HEK293 (cell line): Measurements from ENCODE around the gene PCSK9.

Experiments
- CTCF ChIA-PET: fragments of 350-600 bp; formaldehyde crosslinking; extraction: SDS; loops from one replicate; lab custom pipeline; 2021; ENCODE audit warnings: antibody characterized with exemption; lab: Yijun Ruan, JAX
- POLR2A ChIA-PET: fragments of 300-600 bp; formaldehyde crosslinking; extraction: SDS; loops from one replicate; lab custom pipeline; 2020; ENCODE audit warnings: antibody characterized with exemption, inconsistent platforms; lab: Yijun Ruan, JAX
- H3K27ac ChIP-seq: fragments of 200-500 bp; sonication (Bioruptor generic); 2 replicates; pipeline ENCODE4 v1.5.1; 2014; ENCODE audit warnings: low read depth, low read length, control low read depth, inconsistent platforms; ENCODE audit errors: extremely low read depth
- H3K36me3 ChIP-seq, 2 experiments: fragments of 200-500 bp in 1 of 2; sonication (Bioruptor generic) in 1 of 2; 1 replicate in 1 of 2; 2 replicates in 1 of 2; pipeline ENCODE4 v1.5.1; 2014 to 2017; ENCODE audit warnings: inconsistent platforms in 2 of 2, low read length in 2 of 2; ENCODE audit not compliant: control insufficient read depth in 2 of 2, insufficient read depth in 1 of 2
- H3K4me1 ChIP-seq: fragments of 200-500 bp; sonication (Bioruptor generic); 2 replicates; pipeline ENCODE4 v1.5.1; 2014; ENCODE audit warnings: mild to moderate bottlenecking, low read length, inconsistent platforms; ENCODE audit not compliant: control insufficient read depth, insufficient read depth
- H3K4me3 ChIP-seq: 2 replicates; pipeline ENCODE4 v1.5.1; 2011; ENCODE audit warnings: low read depth, mild to moderate bottlenecking, control low read depth, low read length, moderate library complexity
- H3K9me3 ChIP-seq: fragments of 200-500 bp; sonication (Bioruptor generic); 2 replicates; pipeline ENCODE4 v1.5.1; 2014; ENCODE audit warnings: low read depth, low read length, inconsistent platforms; ENCODE audit not compliant: control insufficient read depth, insufficient read depth
- EGR2 ChIP-seq: fragments of 450-650 bp; formaldehyde crosslinking; IDR thresholded peaks from 2 replicates; pipeline ENCODE4 v1.5.1; 2016; ENCODE audit warnings: low read depth, missing biosample characterization, missing genetic modification characterization
- GLIS2 ChIP-seq: fragments of 450-650 bp; formaldehyde crosslinking; IDR thresholded peaks from 2 replicates; pipeline ENCODE4 v1.5.1; 2016; ENCODE audit warnings: missing biosample characterization, missing genetic modification characterization
- SP3 ChIP-seq: fragments of 450-650 bp; formaldehyde crosslinking; IDR thresholded peaks from 2 replicates; pipeline ENCODE4 v1.5.1; 2016; ENCODE audit warnings: missing biosample characterization, missing genetic modification characterization
- SP7 ChIP-seq: fragments of 450-650 bp; formaldehyde crosslinking; IDR thresholded peaks from 2 replicates; pipeline ENCODE4 v1.5.1; 2016; ENCODE audit warnings: missing biosample characterization, missing genetic modification characterization
- WT1 ChIP-seq: fragments of 450-650 bp; formaldehyde crosslinking; IDR thresholded peaks from 2 replicates; pipeline ENCODE4 v1.5.1; 2016; ENCODE audit warnings: missing biosample characterization, missing genetic modification characterization
- ZBTB26 ChIP-seq: fragments of 450-650 bp; formaldehyde crosslinking; optimal IDR thresholded peaks from 2 replicates; pipeline ENCODE3; 2016; ENCODE audit warnings: missing biosample characterization, mild to moderate bottlenecking, missing genetic modification characterization
- ZBTB48 ChIP-seq: fragments of 450-650 bp; formaldehyde crosslinking; IDR thresholded peaks from 2 replicates; pipeline ENCODE4 v1.5.1; 2016; ENCODE audit warnings: missing biosample characterization, missing genetic modification characterization
- ZFHX2 ChIP-seq: fragments of 450-650 bp; formaldehyde crosslinking; conservative IDR thresholded peaks from 2 replicates; pipeline ENCODE4 v1.5.1; 2016; ENCODE audit warnings: missing biosample characterization, missing genetic modification characterization
- ZNF112 ChIP-seq: fragments of 450-650 bp; formaldehyde crosslinking; IDR thresholded peaks from 2 replicates; pipeline ENCODE4 v1.5.0; 2017; ENCODE audit warnings: missing biosample characterization, missing genetic modification characterization
- ZNF121 ChIP-seq: fragments of 450-650 bp; formaldehyde crosslinking; IDR thresholded peaks from 2 replicates; pipeline ENCODE4 v1.5.1; 2016; ENCODE audit warnings: missing biosample characterization, missing genetic modification characterization
- ZNF138 ChIP-seq: fragments of 450-650 bp; formaldehyde crosslinking; IDR thresholded peaks from 2 replicates; pipeline ENCODE4 v1.5.1; 2016; ENCODE audit warnings: missing biosample characterization, missing genetic modification characterization, borderline replicate concordance
- ZNF169 ChIP-seq: fragments of 450-650 bp; formaldehyde crosslinking; IDR thresholded peaks from 2 replicates; pipeline ENCODE4 v1.5.1; 2016; ENCODE audit warnings: missing biosample characterization, missing genetic modification characterization
- ZNF366 ChIP-seq: fragments of 450-650 bp; formaldehyde crosslinking; conservative IDR thresholded peaks from 2 replicates; pipeline ENCODE4 v1.5.1; 2016; ENCODE audit warnings: missing biosample characterization, missing genetic modification characterization
- ZNF48 ChIP-seq: fragments of 450-650 bp; formaldehyde crosslinking; IDR thresholded peaks from 2 replicates; pipeline ENCODE4 v1.5.1; 2016; ENCODE audit warnings: missing biosample characterization, missing genetic modification characterization
- ZNF518A ChIP-seq: fragments of 450-650 bp; formaldehyde crosslinking; conservative IDR thresholded peaks from 2 replicates; pipeline ENCODE4 v1.5.1; 2016; ENCODE audit warnings: low read depth, missing biosample characterization, missing genetic modification characterization
- ZNF664 ChIP-seq: fragments of 450-650 bp; formaldehyde crosslinking; IDR thresholded peaks from 2 replicates; pipeline ENCODE4 v1.5.1; 2016; ENCODE audit warnings: missing biosample characterization, missing genetic modification characterization
- ZNF843 ChIP-seq: fragments of 450-650 bp; formaldehyde crosslinking; IDR thresholded peaks from 2 replicates; pipeline ENCODE4 v1.5.1; 2016; ENCODE audit warnings: missing biosample characterization, missing genetic modification characterization
- TF ChIP-seq, protein P1 (sequence below): fragments of 450-650 bp; formaldehyde crosslinking; IDR thresholded peaks from 2 replicates; pipeline ENCODE4 v1.5.1; 2016; ENCODE audit warnings: missing biosample characterization, missing genetic modification characterization, low read depth

PCSK9 gene

DNA sequence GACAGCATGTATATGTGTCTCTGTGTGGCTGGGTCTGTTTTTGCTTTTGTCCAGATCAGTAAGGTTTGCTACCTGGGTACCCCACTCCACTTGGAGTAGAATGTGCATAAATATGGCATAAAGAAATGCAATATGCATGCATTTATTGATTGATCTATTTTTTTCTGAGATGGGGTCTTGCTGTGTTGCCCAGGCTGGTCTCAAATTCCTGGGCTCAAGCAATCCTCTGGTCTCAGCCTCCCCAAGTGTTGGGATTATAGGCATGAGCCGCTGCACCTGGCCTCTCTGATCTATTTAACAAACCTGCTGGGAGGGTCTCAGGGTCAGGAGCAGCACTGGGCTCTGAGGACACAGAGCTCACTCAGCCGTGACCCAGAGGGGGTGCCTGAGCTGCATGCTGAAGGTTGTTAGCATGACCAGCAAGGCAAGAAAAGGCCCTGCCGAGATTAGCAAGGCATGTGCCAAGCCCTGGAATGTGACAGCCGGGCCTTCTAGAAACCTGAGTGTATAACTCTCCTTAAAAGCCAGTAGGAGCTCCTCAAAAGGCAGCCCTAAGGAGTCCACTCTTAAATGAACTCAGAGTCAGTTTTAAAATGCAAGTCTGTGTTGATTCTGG is 22.5 kb downstream of the PCSK9 start:
- Histone ChIP-seq H3K36me3 (peaks cover 0 to 5% of the 10 kb centered on the region in 2 experiments; a peak in 1 of 3 replicates), H3K4me3 (no peak overlapping the region), H3K9me3 (no peaks in the 10 kb centered on the region), H3K4me1 (no peaks in the 10 kb centered on the region), H3K27ac (no peak overlapping the region)
- POLR2A ChIA-PET = no interaction called here
- TF ChIP-seq ZNF48 (tag by site-specific recombination) (no peak), ZNF121 (tag by site-specific recombination) (peak; percentile 81)
- CTCF ChIA-PET = interaction anchor here (0.5 to 0.8 kb wide), 2 partner anchors 9 to 641 kb away, joined by 3 read pairs; no protein-coding TSS in a partner anchor

DNA sequence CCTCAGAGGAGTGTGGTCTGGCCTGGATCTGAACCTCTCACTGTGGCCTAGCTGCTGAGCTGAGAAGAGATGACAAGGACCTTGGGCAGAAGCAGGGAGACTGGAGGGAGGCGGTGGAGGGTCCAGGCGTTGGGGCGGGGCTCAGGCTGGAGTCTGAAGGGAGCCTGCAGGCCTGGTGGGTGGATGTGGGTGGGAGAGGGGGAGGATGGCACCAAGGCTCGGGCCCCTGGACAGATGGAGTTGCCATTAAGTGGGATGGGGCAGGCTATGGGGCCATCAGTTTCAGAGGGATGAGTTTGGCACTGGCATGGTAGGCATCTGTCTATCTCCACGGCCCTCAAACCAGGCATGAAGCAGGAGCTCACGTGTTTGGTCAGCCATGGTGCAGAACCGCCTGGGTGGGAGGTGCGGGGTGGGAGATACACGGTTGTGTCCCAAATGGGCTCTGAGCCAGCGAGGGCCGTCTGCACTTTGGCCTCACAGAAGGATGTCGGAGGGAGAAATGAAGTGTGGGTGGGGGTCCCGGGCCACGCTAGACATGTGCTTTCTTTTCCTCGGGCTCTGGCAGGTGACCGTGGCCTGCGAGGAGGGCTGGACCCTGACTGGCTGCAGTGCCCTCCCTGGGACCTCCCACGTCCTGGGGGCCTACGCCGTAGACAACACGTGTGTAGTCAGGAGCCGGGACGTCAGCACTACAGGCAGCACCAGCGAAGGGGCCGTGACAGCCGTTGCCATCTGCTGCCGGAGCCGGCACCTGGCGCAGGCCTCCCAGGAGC is 23.6 kb downstream of the PCSK9 start:
- H3K4me3 ChIP-seq = no peak overlapping the region
- H3K9me3 ChIP-seq = no peaks in the 10 kb centered on the region
- H3K4me1 ChIP-seq = no peaks in the 10 kb centered on the region
- H3K36me3 ChIP-seq = peaks cover 0 to 17% of the 10 kb centered on the region in 2 experiments; a peak in 1 of 3 replicates
- TF ChIP-seq ZNF664 (tag by site-specific recombination) (no peak), ZNF843 (no peak), ZFHX2 (tag by site-specific recombination) (peak; percentile 59), EGR2 (0 out of 2 replicates have a peak, but pooled peaks have one; percentile 40), ZNF518A (no peak), WT1 (tag by site-specific recombination) (no peak), SP7 (tag by site-specific recombination) (no peak), ZNF366 (tag by site-specific recombination) (no peak), ZNF169 (tag by site-specific recombination) (no peak), GLIS2 (tag by site-specific recombination) (no peak)
- TF ChIP-seq, protein P1, sequence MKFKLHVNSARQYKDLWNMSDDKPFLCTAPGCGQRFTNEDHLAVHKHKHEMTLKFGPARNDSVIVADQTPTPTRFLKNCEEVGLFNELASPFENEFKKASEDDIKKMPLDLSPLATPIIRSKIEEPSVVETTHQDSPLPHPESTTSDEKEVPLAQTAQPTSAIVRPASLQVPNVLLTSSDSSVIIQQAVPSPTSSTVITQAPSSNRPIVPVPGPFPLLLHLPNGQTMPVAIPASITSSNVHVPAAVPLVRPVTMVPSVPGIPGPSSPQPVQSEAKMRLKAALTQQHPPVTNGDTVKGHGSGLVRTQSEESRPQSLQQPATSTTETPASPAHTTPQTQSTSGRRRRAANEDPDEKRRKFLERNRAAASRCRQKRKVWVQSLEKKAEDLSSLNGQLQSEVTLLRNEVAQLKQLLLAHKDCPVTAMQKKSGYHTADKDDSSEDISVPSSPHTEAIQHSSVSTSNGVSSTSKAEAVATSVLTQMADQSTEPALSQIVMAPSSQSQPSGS (tag by site-specific recombination) = no peak
- TF ChIP-seq, all 188 proteins: peak for 2
- no peak overlapping the region for H3K27ac ChIP-seq
- POLR2A ChIA-PET = interaction anchor here (1.0 kb wide), 1 partner anchor 8 kb away, joined by 3 read pairs; no protein-coding TSS in a partner anchor
- CTCF ChIA-PET = interaction anchor here (1.5 kb wide), 1 partner anchor 67 kb away, joined by 4 read pairs; no protein-coding TSS in a partner anchor

GRCh38 chr1:55063577-55063942 is 24.2 kb downstream of the PCSK9 start:
- peaks cover 0 to 22% of the 10 kb centered on the region in 2 experiments; a peak in 1 of 3 replicates for H3K36me3 ChIP-seq
- H3K4me1 ChIP-seq = no peaks in the 10 kb centered on the region
- no peak overlapping the region for H3K4me3 ChIP-seq
- POLR2A ChIA-PET = interaction anchor here (1.0 kb wide), 1 partner anchor 9 kb away, joined by 3 read pairs; no protein-coding TSS in a partner anchor
- no peaks in the 10 kb centered on the region for H3K9me3 ChIP-seq
- no peak for TF ChIP-seq ZBTB48
- no peak for TF ChIP-seq ZBTB26 (tag by site-specific recombination)
- no peak for TF ChIP-seq ZNF138 (tag by site-specific recombination)
- no peak for TF ChIP-seq SP3
- TF ChIP-seq ZNF112 = no peak
- TF ChIP-seq, all 188 proteins: peak for 0
- no peak overlapping the region for H3K27ac ChIP-seq
- CTCF ChIA-PET = interaction anchor here (1.5 kb wide), 1 partner anchor 67 kb away, joined by 4 read pairs; no protein-coding TSS in a partner anchor
